HEK293 (cell line): ENCODE measurements around the gene SPTA1.

ENCODE experiments used
- CTCF ChIA-PET: fragments of 350-600 bp; formaldehyde crosslinking; extraction: SDS; loops from one replicate; lab custom pipeline; 2021; ENCODE audit warnings: antibody characterized with exemption; lab: Yijun Ruan, JAX
- POLR2A ChIA-PET: fragments of 300-600 bp; formaldehyde crosslinking; extraction: SDS; loops from one replicate; lab custom pipeline; 2020; ENCODE audit warnings: antibody characterized with exemption, inconsistent platforms; lab: Yijun Ruan, JAX
- H3K27ac ChIP-seq: fragments of 200-500 bp; sonication (Bioruptor generic); 2 replicates; pipeline ENCODE4 v1.5.1; 2014; ENCODE audit warnings: low read depth, low read length, control low read depth, inconsistent platforms; ENCODE audit errors: extremely low read depth
- H3K36me3 ChIP-seq, 2 experiments: fragments of 200-500 bp in 1 of 2; sonication (Bioruptor generic) in 1 of 2; 1 replicate in 1 of 2; 2 replicates in 1 of 2; pipeline ENCODE4 v1.5.1; 2014 to 2017; ENCODE audit warnings: inconsistent platforms in 2 of 2, low read length in 2 of 2; ENCODE audit not compliant: control insufficient read depth in 2 of 2, insufficient read depth in 1 of 2
- H3K4me1 ChIP-seq: fragments of 200-500 bp; sonication (Bioruptor generic); 2 replicates; pipeline ENCODE4 v1.5.1; 2014; ENCODE audit warnings: mild to moderate bottlenecking, low read length, inconsistent platforms; ENCODE audit not compliant: control insufficient read depth, insufficient read depth
- H3K4me3 ChIP-seq: 2 replicates; pipeline ENCODE4 v1.5.1; 2011; ENCODE audit warnings: low read depth, mild to moderate bottlenecking, control low read depth, low read length, moderate library complexity
- H3K9me3 ChIP-seq: fragments of 200-500 bp; sonication (Bioruptor generic); 2 replicates; pipeline ENCODE4 v1.5.1; 2014; ENCODE audit warnings: low read depth, low read length, inconsistent platforms; ENCODE audit not compliant: control insufficient read depth, insufficient read depth
- KLF8 ChIP-seq: fragments of 450-650 bp; formaldehyde crosslinking; IDR thresholded peaks from 2 replicates; pipeline ENCODE4 v1.5.1; 2016; ENCODE audit warnings: missing biosample characterization, missing genetic modification characterization
- MYNN ChIP-seq: fragments of 450-650 bp; formaldehyde crosslinking; IDR thresholded peaks from 2 replicates; pipeline ENCODE4 v1.5.1; 2016; ENCODE audit warnings: missing biosample characterization, missing genetic modification characterization, borderline replicate concordance
- OVOL3 ChIP-seq: fragments of 450-650 bp; formaldehyde crosslinking; IDR thresholded peaks from 2 replicates; pipeline ENCODE4 v1.5.1; 2016; ENCODE audit warnings: missing biosample characterization, missing genetic modification characterization
- PRDM1 ChIP-seq: fragments of 450-650 bp; formaldehyde crosslinking; IDR thresholded peaks from 2 replicates; pipeline ENCODE4; 2016; ENCODE audit warnings: missing biosample characterization, missing genetic modification characterization
- RBAK ChIP-seq: fragments of 450-650 bp; formaldehyde crosslinking; IDR thresholded peaks from 2 replicates; pipeline ENCODE4 v1.5.1; 2016; ENCODE audit warnings: missing biosample characterization, missing genetic modification characterization
- SALL2 ChIP-seq: fragments of 450-650 bp; formaldehyde crosslinking; IDR thresholded peaks from 2 replicates; pipeline ENCODE4 v1.5.0; 2017; ENCODE audit warnings: missing biosample characterization, mild to moderate bottlenecking, missing genetic modification characterization, borderline replicate concordance
- WT1 ChIP-seq: fragments of 450-650 bp; formaldehyde crosslinking; IDR thresholded peaks from 2 replicates; pipeline ENCODE4 v1.5.1; 2016; ENCODE audit warnings: missing biosample characterization, missing genetic modification characterization
- ZBTB6 ChIP-seq: fragments of 450-650 bp; formaldehyde crosslinking; IDR thresholded peaks from 2 replicates; pipeline ENCODE4 v1.5.1; 2017; ENCODE audit warnings: missing biosample characterization, missing genetic modification characterization
- ZFP41 ChIP-seq: fragments of 450-650 bp; formaldehyde crosslinking; IDR thresholded peaks from 2 replicates; pipeline ENCODE4 v1.5.1; 2016; ENCODE audit warnings: missing biosample characterization, missing genetic modification characterization, borderline replicate concordance
- ZNF133 ChIP-seq: fragments of 450-650 bp; formaldehyde crosslinking; IDR thresholded peaks from 2 replicates; pipeline ENCODE4 v1.5.1; 2016; ENCODE audit warnings: missing biosample characterization, missing genetic modification characterization
- ZNF155 ChIP-seq: fragments of 450-650 bp; formaldehyde crosslinking; IDR thresholded peaks from 2 replicates; pipeline ENCODE4 v1.5.1; 2016; ENCODE audit warnings: missing biosample characterization, missing genetic modification characterization
- ZNF266 ChIP-seq: fragments of 450-650 bp; formaldehyde crosslinking; IDR thresholded peaks from 2 replicates; pipeline ENCODE4 v1.5.1; 2016; ENCODE audit warnings: missing biosample characterization, missing genetic modification characterization, low read depth
- ZNF292 ChIP-seq: fragments of 450-650 bp; formaldehyde crosslinking; IDR thresholded peaks from 2 replicates; pipeline ENCODE4 v1.5.1; 2016; ENCODE audit warnings: low read depth, missing biosample characterization, missing genetic modification characterization, borderline replicate concordance
- ZNF354C ChIP-seq: fragments of 450-650 bp; formaldehyde crosslinking; IDR thresholded peaks from 2 replicates; pipeline ENCODE4 v1.5.1; 2016; ENCODE audit warnings: missing biosample characterization, missing genetic modification characterization, low read depth, borderline replicate concordance
- ZNF426 ChIP-seq: fragments of 450-650 bp; formaldehyde crosslinking; IDR thresholded peaks from 2 replicates; pipeline ENCODE4 v1.5.1; 2017; ENCODE audit warnings: missing biosample characterization, missing genetic modification characterization, mild to moderate bottlenecking, inconsistent platforms, moderate library complexity
- ZNF580 ChIP-seq: fragments of 450-650 bp; formaldehyde crosslinking; IDR thresholded peaks from 2 replicates; pipeline ENCODE4 v1.5.1; 2016; ENCODE audit warnings: missing biosample characterization, missing genetic modification characterization
- ZNF610 ChIP-seq: fragments of 450-650 bp; formaldehyde crosslinking; IDR thresholded peaks from 2 replicates; pipeline ENCODE4 v1.5.1; 2016; ENCODE audit warnings: missing biosample characterization, missing genetic modification characterization, borderline replicate concordance
- ZNF621 ChIP-seq: fragments of 450-650 bp; formaldehyde crosslinking; IDR thresholded peaks from 2 replicates; pipeline ENCODE4 v1.5.1; 2017; ENCODE audit warnings: missing biosample characterization, missing genetic modification characterization
- ZNF626 ChIP-seq: fragments of 450-650 bp; sonication (Bioruptor Pico); formaldehyde crosslinking; IDR thresholded peaks from 2 replicates; pipeline ENCODE4 v1.5.1; 2018; ENCODE audit warnings: missing biosample characterization, missing genetic modification characterization, inconsistent platforms
- ZNF677 ChIP-seq: fragments of 450-650 bp; IDR thresholded peaks from 2 replicates; pipeline ENCODE4 v1.5.0; 2018; ENCODE audit warnings: missing biosample characterization, mild to moderate bottlenecking, missing genetic modification characterization, moderate library complexity
- ZNF701 ChIP-seq: fragments of 450-650 bp; formaldehyde crosslinking; IDR thresholded peaks from 2 replicates; pipeline ENCODE4 v1.5.1; 2016; ENCODE audit warnings: missing biosample characterization, missing genetic modification characterization
- ZNF792 ChIP-seq: fragments of 450-650 bp; formaldehyde crosslinking; IDR thresholded peaks from 2 replicates; pipeline ENCODE4 v1.5.1; 2016; ENCODE audit warnings: missing biosample characterization, missing genetic modification characterization
- ZSCAN5A ChIP-seq: fragments of 450-650 bp; formaldehyde crosslinking; IDR thresholded peaks from 2 replicates; pipeline ENCODE4 v1.5.1; 2016; ENCODE audit warnings: missing biosample characterization, missing genetic modification characterization
- TF ChIP-seq, protein P1 (sequence below): fragments of 450-650 bp; formaldehyde crosslinking; IDR thresholded peaks from 2 replicates; pipeline ENCODE4 v1.5.1; 2016; ENCODE audit warnings: missing biosample characterization, missing genetic modification characterization, low read depth

The SPTA1 gene

DNA sequence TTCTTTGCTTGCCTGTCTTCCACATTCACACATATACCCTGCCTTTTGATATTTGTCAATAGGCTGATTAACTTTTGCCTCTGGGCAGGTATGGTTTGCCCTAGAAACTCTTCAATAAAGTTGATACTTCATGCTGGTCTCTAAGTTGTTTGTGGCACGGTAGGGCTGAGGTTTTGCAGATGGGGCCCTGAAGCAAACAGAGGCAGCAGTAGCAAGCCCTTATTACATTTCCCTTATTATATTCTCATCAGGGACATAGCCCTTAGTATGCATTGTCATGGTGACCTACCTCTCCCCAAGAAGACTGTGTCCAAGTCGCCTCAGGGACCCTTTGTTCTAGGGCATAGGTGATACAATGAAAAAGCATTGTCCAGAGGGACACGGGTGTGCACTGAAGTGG lies 116.0 kb downstream of the SPTA1 start, which contains the start of gene OR6P1:
Gene OR6P1, minus strand, starts transcription at position 101 of the 400 bp plus-strand sequence. CDS start 6,976 bp downstream, outside the sequence.
- no peak within 1 kb of the TSS for H3K27ac ChIP-seq
- ChIA-PET POLR2A (no interaction called here), CTCF (no interaction called here)
- H3K4me3 ChIP-seq, result no peak within 1 kb of the TSS
- no peak for TF ChIP-seq ZFP41 (tag by site-specific recombination)
- H3K36me3 ChIP-seq, result no peaks in the 10 kb centered on the region
- H3K9me3 ChIP-seq, result no peaks in the 10 kb centered on the region
- H3K4me1 ChIP-seq, result no peaks in the 10 kb centered on the region

- ChIA-PET POLR2A (no interaction called here), CTCF (no interaction called here)
- no peak for TF ChIP-seq ZNF155 (tag by site-specific recombination)
- TF ChIP-seq, protein P1, sequence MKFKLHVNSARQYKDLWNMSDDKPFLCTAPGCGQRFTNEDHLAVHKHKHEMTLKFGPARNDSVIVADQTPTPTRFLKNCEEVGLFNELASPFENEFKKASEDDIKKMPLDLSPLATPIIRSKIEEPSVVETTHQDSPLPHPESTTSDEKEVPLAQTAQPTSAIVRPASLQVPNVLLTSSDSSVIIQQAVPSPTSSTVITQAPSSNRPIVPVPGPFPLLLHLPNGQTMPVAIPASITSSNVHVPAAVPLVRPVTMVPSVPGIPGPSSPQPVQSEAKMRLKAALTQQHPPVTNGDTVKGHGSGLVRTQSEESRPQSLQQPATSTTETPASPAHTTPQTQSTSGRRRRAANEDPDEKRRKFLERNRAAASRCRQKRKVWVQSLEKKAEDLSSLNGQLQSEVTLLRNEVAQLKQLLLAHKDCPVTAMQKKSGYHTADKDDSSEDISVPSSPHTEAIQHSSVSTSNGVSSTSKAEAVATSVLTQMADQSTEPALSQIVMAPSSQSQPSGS (tag by site-specific recombination), result no peak
- TF ChIP-seq PRDM1 (tag by site-specific recombination), result no peak
- TF ChIP-seq ZNF610 (tag by site-specific recombination), result no peak
- no peak for TF ChIP-seq OVOL3
- no peak for TF ChIP-seq RBAK
- no peak for TF ChIP-seq ZNF580 (tag by site-specific recombination)
- no peak for TF ChIP-seq ZNF621 (tag by site-specific recombination)
- TF ChIP-seq ZNF292, result no peak
- TF ChIP-seq ZNF426 (tag by site-specific recombination), result no peak
- no peak for TF ChIP-seq WT1
- no peak for TF ChIP-seq ZNF792 (tag by site-specific recombination)
- no peak for TF ChIP-seq ZSCAN5A (tag by site-specific recombination)
- no peak for TF ChIP-seq KLF8
- TF ChIP-seq ZNF701 (tag by site-specific recombination), result no peak
- no peak for TF ChIP-seq ZBTB6
- TF ChIP-seq MYNN (tag by site-specific recombination), result no peak
- TF ChIP-seq ZNF626, result no peak
- no peak for TF ChIP-seq ZNF266
- no peak for TF ChIP-seq ZNF677 (tag by site-specific recombination)
- H3K4me1 ChIP-seq, result no peaks in the 10 kb centered on the region
- no peak overlapping the region for H3K4me3 ChIP-seq
- no peak overlapping the region for H3K27ac ChIP-seq
- H3K9me3 ChIP-seq, result no peaks in the 10 kb centered on the region
- H3K36me3 ChIP-seq, result no peaks in the 10 kb centered on the region
These were observed 121.9 kb downstream of the SPTA1 start for GRCh38 chr1:158564608-158565007.

- Histone ChIP-seq H3K4me1 (no peaks in the 10 kb centered on the region), H3K4me3 (no peak overlapping the region), H3K36me3 (no peaks in the 10 kb centered on the region), H3K27ac (no peak overlapping the region), H3K9me3 (no peaks in the 10 kb centered on the region)
- POLR2A ChIA-PET, result no interaction called here
- CTCF ChIA-PET, result no interaction called here
- no peak for TF ChIP-seq ZNF133
- TF ChIP-seq ZNF354C (tag by site-specific recombination), result no peak
- no peak for TF ChIP-seq SALL2
- TF ChIP-seq, all 188 proteins: peak for 0
These were observed 122.7 kb downstream of the SPTA1 start for GRCh38 chr1:158563853-158564252.
